ENCODE results near the gene OCA2.

DNA sequence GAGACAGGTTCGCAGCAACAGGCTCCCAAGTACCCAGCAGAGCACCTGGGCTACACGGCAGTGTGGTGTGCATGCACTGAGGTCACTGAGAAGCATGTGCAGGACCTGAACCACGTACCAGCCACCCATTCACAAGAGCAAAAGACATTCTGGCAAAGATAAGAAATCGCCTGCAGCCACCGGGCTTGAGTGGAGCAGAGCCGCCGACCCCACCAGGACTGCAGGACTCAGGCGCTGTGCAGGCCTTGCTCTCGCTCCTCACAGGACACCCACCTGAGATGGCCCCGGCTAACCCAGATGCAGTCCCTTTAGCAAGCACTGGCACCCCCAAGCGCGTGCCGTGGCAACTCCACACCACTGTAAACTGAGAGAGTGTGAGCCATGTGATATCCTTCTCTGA lies 32.3 kb upstream of the OCA2 start:
- no peak for TF ChIP-seq POLR2A (IDR thresholded peaks at IDR 0.05)
- TF ChIP-seq, protein P1, sequence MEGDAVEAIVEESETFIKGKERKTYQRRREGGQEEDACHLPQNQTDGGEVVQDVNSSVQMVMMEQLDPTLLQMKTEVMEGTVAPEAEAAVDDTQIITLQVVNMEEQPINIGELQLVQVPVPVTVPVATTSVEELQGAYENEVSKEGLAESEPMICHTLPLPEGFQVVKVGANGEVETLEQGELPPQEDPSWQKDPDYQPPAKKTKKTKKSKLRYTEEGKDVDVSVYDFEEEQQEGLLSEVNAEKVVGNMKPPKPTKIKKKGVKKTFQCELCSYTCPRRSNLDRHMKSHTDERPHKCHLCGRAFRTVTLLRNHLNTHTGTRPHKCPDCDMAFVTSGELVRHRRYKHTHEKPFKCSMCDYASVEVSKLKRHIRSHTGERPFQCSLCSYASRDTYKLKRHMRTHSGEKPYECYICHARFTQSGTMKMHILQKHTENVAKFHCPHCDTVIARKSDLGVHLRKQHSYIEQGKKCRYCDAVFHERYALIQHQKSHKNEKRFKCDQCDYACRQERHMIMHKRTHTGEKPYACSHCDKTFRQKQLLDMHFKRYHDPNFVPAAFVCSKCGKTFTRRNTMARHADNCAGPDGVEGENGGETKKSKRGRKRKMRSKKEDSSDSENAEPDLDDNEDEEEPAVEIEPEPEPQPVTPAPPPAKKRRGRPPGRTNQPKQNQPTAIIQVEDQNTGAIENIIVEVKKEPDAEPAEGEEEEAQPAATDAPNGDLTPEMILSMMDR (IDR thresholded peaks at IDR 0.05): no peak
